AG04449 (cell line): Measurements from ENCODE around the gene ASCC2.
"Not testable (repeated sequence)": the region's sequence is repeated elsewhere in the genome, so short reads cannot be mapped to it uniquely, and the experiment has no call there.

Source experiments
- CTCF ChIA-PET: fragments of 350-600 bp; formaldehyde crosslinking; extraction: SDS; loops from one replicate; lab custom pipeline; 2021; ENCODE audit warnings: antibody characterized with exemption; lab: Yijun Ruan, JAX
- POLR2A ChIA-PET: fragments of 400-600, 350-600 bp; formaldehyde crosslinking; extraction: SDS; loops from one replicate; lab custom pipeline; 2020; ENCODE audit warnings: antibody characterized with exemption, inconsistent platforms; lab: Yijun Ruan, JAX
- DNase-seq: peaks from one replicate; pipeline ENCODE4 v3.0.0-alpha.2; 2010; ENCODE audit warnings: low read depth, low spot score
- H3K4me3 ChIP-seq: 2 replicates; pipeline ENCODE4 v1.5.1; 2011; ENCODE audit warnings: low read depth, mild to moderate bottlenecking, control low read depth, low read length
- CTCF ChIP-seq: IDR thresholded peaks from one replicate; pipeline ENCODE4 v1.5.1; 2011; ENCODE audit warnings: mild to moderate bottlenecking, moderate library complexity, low read length, control low read depth, inconsistent platforms; ENCODE audit not compliant: insufficient read depth; ENCODE audit errors: missing control alignments

Gene ASCC2

GRCh38 chr22:29872144-29872893 lies 34.2 kb upstream of the ASCC2 start:
- TF ChIP-seq CTCF: no peak
- H3K4me3 ChIP-seq: no peak overlapping the region
- no peak for DNase-seq
- POLR2A ChIA-PET: no interaction called here
- CTCF ChIA-PET: interaction anchor here (1.6 to 2.0 kb wide), 2 partner anchors 11 to 133 kb away, joined by 4 to 7 read pairs; no protein-coding TSS in a partner anchor

GRCh38 chr22:29871684-29872083 lies 33.6 kb upstream of the ASCC2 start:
- no peak overlapping the region for H3K4me3 ChIP-seq
- DNase-seq: no peak
- CTCF ChIA-PET: interaction anchor here (2.0 kb wide), 1 partner anchor 133 kb away, joined by 7 read pairs; no protein-coding TSS in a partner anchor
- TF ChIP-seq CTCF: no peak
- POLR2A ChIA-PET: no interaction called here

GRCh38 chr22:29870574-29870973 lies 32.5 kb upstream of the ASCC2 start:
- ChIA-PET POLR2A (no interaction called here), CTCF (interaction anchor here (1.1 to 1.8 kb wide), 2 partner anchors 11 to 134 kb away, joined by 7 read pairs; partner anchors contain the start of gene MTMR3)
- no peak for DNase-seq
- no peak overlapping the region for H3K4me3 ChIP-seq
- no peak for TF ChIP-seq CTCF

GRCh38 chr22:29867851-29868250 lies 29.8 kb upstream of the ASCC2 start:
- H3K4me3 ChIP-seq: no peak overlapping the region
- ChIA-PET POLR2A (no interaction called here), CTCF (interaction anchor here (1.1 to 1.5 kb wide), 4 partner anchors 12 to 241 kb away, joined by 3 read pairs; partner anchors contain the start of gene ASCC2)
- TF ChIP-seq CTCF: no peak
- no peak for DNase-seq

GRCh38 chr22:29867260-29867659 lies 29.2 kb upstream of the ASCC2 start:
- TF ChIP-seq CTCF: no peak

GRCh38 chr22:29865572-29865971 lies 27.5 kb upstream of the ASCC2 start:
- H3K4me3 ChIP-seq, POLR2A ChIA-PET, CTCF ChIA-PET, DNase-seq: not testable (repeated sequence)

More at GRCh38 chr22:29867260-29867659, 29.2 kb upstream of the ASCC2 start:
- ChIA-PET CTCF (interaction anchor here (1.1 to 1.5 kb wide), 4 partner anchors 12 to 241 kb away, joined by 3 read pairs; partner anchors contain the start of gene ASCC2), POLR2A (no interaction called here)
- DNase-seq: no peak
- H3K4me3 ChIP-seq: no peak overlapping the region
